TTC549 (cell line): ENCODE measurements around the gene THUMPD2.
A peak's percentile ranks its signal among the peaks of the same experiment; 100 is the strongest.
"Not testable (repeated sequence)": the region's sequence is repeated elsewhere in the genome, so short reads cannot be mapped to it uniquely, and the experiment has no call there.

ENCODE experiments used
- FAIRE-seq: peaks from 2 replicates; lab custom pipeline; 2012; peaks lifted over from hg19 to GRCh38; lab: Jason Lieb, UNC

Gene THUMPD2

GRCh38 chr2:39755466-39755865 lies 23.6 kb downstream of the THUMPD2 start:
- FAIRE-seq = peak; percentile 86

- no peak for FAIRE-seq
Measured at GRCh38 chr2:39743269-39743776, 35.7 kb downstream of the THUMPD2 start.

GRCh38 chr2:39741871-39742270 lies 37.2 kb downstream of the THUMPD2 start:
- no peak for FAIRE-seq

- FAIRE-seq = no peak
Measured at GRCh38 chr2:39739386-39739785, 39.7 kb downstream of the THUMPD2 start.

GRCh38 chr2:39738936-39739335 lies 40.1 kb downstream of the THUMPD2 start:
- FAIRE-seq = no peak

- no peak for FAIRE-seq
Measured at GRCh38 chr2:39737661-39738060, 41.4 kb downstream of the THUMPD2 start.

- no peak for FAIRE-seq
Measured at GRCh38 chr2:39736640-39737039, 42.4 kb downstream of the THUMPD2 start.

GRCh38 chr2:39735648-39736047 lies 43.4 kb downstream of the THUMPD2 start:
- no peak for FAIRE-seq

GRCh38 chr2:39734445-39734844 lies 44.6 kb downstream of the THUMPD2 start:
- FAIRE-seq = no peak

- no peak for FAIRE-seq
Measured at GRCh38 chr2:39733070-39733674, 45.9 kb downstream of the THUMPD2 start.

GRCh38 chr2:39732482-39732881 lies 46.6 kb downstream of the THUMPD2 start:
- FAIRE-seq = no peak

- FAIRE-seq = no peak
Measured at GRCh38 chr2:39731546-39731945, 47.5 kb downstream of the THUMPD2 start.

- no peak for FAIRE-seq
Measured at GRCh38 chr2:39730685-39731302, 48.3 kb downstream of the THUMPD2 start.

GRCh38 chr2:39730276-39730675 lies 48.8 kb downstream of the THUMPD2 start:
- FAIRE-seq = peak; percentile 75

- FAIRE-seq = no peak
Measured at GRCh38 chr2:39728941-39729351, 50.1 kb downstream of the THUMPD2 start.

GRCh38 chr2:39728085-39728484 lies 51.0 kb downstream of the THUMPD2 start:
- FAIRE-seq = not testable (repeated sequence)

- no peak for FAIRE-seq
Measured at GRCh38 chr2:39725401-39725800, 53.7 kb downstream of the THUMPD2 start.

- FAIRE-seq = no peak
Measured at GRCh38 chr2:39724828-39725144, 54.3 kb downstream of the THUMPD2 start.

- no peak for FAIRE-seq
Measured at GRCh38 chr2:39723946-39724827, 54.9 kb downstream of the THUMPD2 start.

- no peak for FAIRE-seq
Measured at GRCh38 chr2:39723497-39723896, 55.6 kb downstream of the THUMPD2 start.

GRCh38 chr2:39720970-39721369 lies 58.1 kb downstream of the THUMPD2 start:
- no peak for FAIRE-seq

GRCh38 chr2:39719317-39719716 lies 59.7 kb downstream of the THUMPD2 start:
- no peak for FAIRE-seq

- FAIRE-seq = peak; percentile 86
Measured at GRCh38 chr2:39718483-39718882, 60.6 kb downstream of the THUMPD2 start.
